Suprapubic skin (tissue), 3 donors: ENCODE measurements around the gene KCNMB2.

Source experiments
- CTCF ChIP-seq, 2 donors: fragments of 200-600 bp in 1 of 2; fragments of 450-650 bp in 1 of 2; sonication (generic) in 1 of 2; IDR thresholded peaks; one replicate each; pipeline ENCODE4 v1.5.1; 2016 to 2019; ENCODE audit warnings: antibody characterized with exemption in 2 of 2, mild to moderate bottlenecking in 1 of 2, moderate library complexity in 1 of 2
- POLR2A ChIP-seq, 2 donors: fragments of 450-650 bp; IDR thresholded peaks; one replicate each; pipeline ENCODE4 v1.6.1; 2017; ENCODE audit warnings: antibody characterized with exemption in 2 of 2, mild to moderate bottlenecking in 2 of 2, moderate library complexity in 2 of 2

DNA sequence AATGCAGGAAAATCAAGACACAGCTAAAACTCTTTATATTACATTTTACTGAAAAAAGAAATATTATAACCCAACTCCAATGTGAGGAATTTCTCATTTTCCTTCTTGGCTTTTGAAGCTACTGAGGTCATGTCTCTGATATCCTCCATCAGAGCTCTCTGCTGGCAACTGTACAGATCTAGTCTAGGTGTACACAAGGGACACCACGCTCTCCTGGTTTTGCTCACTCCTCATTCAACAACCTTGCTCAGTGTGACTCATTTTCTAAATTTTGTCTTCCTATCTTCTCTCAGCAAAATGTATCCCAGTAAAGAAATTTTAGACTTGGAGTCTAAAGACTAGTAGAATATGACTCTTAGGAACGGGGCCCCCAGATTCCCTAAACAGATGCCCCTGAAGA lies 144.3 kb downstream of the KCNMB2 start:
- TF ChIP-seq CTCF (IDR thresholded peaks at IDR 0.05) = no peak
- no peak for TF ChIP-seq POLR2A (IDR thresholded peaks at IDR 0.05)
